Naive thymus-derived CD4-positive, alpha-beta T cell (primary cell): ENCODE results near the gene JMJD1C. TPM values are rescaled to one million over a fixed set of nuclear protein-coding genes. Genes with fewer than 3 reads are reported as not detected.

ENCODE experiments used
- ATAC-seq: fragments of 150-1000 bp; cut with Tn5 transposase; 2 replicates; pipeline ENCODE4 v1.10.0; 2021; ENCODE audit warnings: mild to moderate bottlenecking, moderate library complexity
- CTCF ChIA-PET: fragments of 350-600 bp; sonication (Branson Sonifier 250); formaldehyde crosslinking; loops from one replicate; lab custom pipeline; 2021; ENCODE audit warnings: antibody characterized with exemption; lab: Charles Lee
- POLR2A ChIA-PET: fragments of 350-600 bp; sonication (Branson Sonifier 250); formaldehyde crosslinking; loops from one replicate; lab custom pipeline; 2021; ENCODE audit warnings: antibody characterized with exemption, inconsistent platforms; lab: Charles Lee
- DNase-seq, 9 donors: peaks; one replicate each; pipeline versions ENCODE4 v3.0.0 to v3.0.0-alpha.2; 2020 to 2022; ENCODE audit warnings: mixed read lengths in 1 of 9
- H3K27ac ChIP-seq: one replicate; pipeline ENCODE4 v1.7.0; 2013; ENCODE audit warnings: mild to moderate bottlenecking, low read depth, low read length, moderate library complexity
- H3K27me3 ChIP-seq, 2 donors: one replicate each; pipeline ENCODE4 v1.7.0; 2013; ENCODE audit warnings: low read length in 2 of 2, mild to moderate bottlenecking in 2 of 2, moderate library complexity in 2 of 2; ENCODE audit not compliant: control insufficient read depth in 2 of 2, insufficient read depth in 2 of 2
- H3K36me3 ChIP-seq, 3 experiments: 1 replicate in 2 of 3; 2 replicates in 1 of 3; pipeline ENCODE4 v1.7.0; 2013; ENCODE audit warnings: low read length in 3 of 3, mild to moderate bottlenecking in 3 of 3, moderate library complexity in 1 of 3; ENCODE audit not compliant: insufficient read depth in 3 of 3, control insufficient read depth in 2 of 3
- H3K4me1 ChIP-seq, 2 donors: one replicate each; pipeline ENCODE4 v1.7.0; 2013; ENCODE audit warnings: low read length in 2 of 2, mild to moderate bottlenecking in 2 of 2, moderate library complexity in 1 of 2; ENCODE audit not compliant: control insufficient read depth in 2 of 2, insufficient read depth in 2 of 2
- H3K4me3 ChIP-seq: 2 replicates; pipeline ENCODE4 v1.7.0; 2013; ENCODE audit warnings: mild to moderate bottlenecking, low read length
- H3K9me3 ChIP-seq, 3 experiments: 1 replicate in 2 of 3; 2 replicates in 1 of 3; pipeline ENCODE4 v1.7.0; 2013; ENCODE audit warnings: low read length in 3 of 3; ENCODE audit not compliant: control insufficient read depth in 2 of 3
- H3K27ac Mint-ChIP-seq, 9 donors: one replicate each; pipeline ENCODE4 v1.8.0; 2020 to 2022; ENCODE audit warnings: mixed read lengths in 9 of 9, mild to moderate bottlenecking in 8 of 9, moderate library complexity in 5 of 9, inconsistent platforms in 2 of 9
- H3K27me3 Mint-ChIP-seq, 5 donors: one replicate each; pipeline ENCODE4 v1.8.0; 2021 to 2022; ENCODE audit warnings: mixed read lengths in 5 of 5, mild to moderate bottlenecking in 1 of 5
- H3K36me3 Mint-ChIP-seq, 5 donors: one replicate each; pipeline ENCODE4 v1.8.0; 2020 to 2022; ENCODE audit warnings: mixed read lengths in 5 of 5, mild to moderate bottlenecking in 3 of 5, inconsistent platforms in 1 of 5
- H3K4me1 Mint-ChIP-seq, 7 donors: one replicate each; pipeline ENCODE4 v1.8.0; 2020 to 2022; ENCODE audit warnings: mixed read lengths in 7 of 7, mild to moderate bottlenecking in 3 of 7, inconsistent platforms in 1 of 7
- H3K4me3 Mint-ChIP-seq, 10 donors: one replicate each; pipeline ENCODE4 v1.8.0; 2020 to 2022; ENCODE audit warnings: mild to moderate bottlenecking in 10 of 10, mixed read lengths in 10 of 10, moderate library complexity in 6 of 10, inconsistent platforms in 2 of 10
- H3K9me3 Mint-ChIP-seq, 11 donors: one replicate each; pipeline ENCODE4 v1.8.0; 2020 to 2022; ENCODE audit warnings: mixed read lengths in 11 of 11, mild to moderate bottlenecking in 4 of 11, inconsistent platforms in 1 of 11, moderate library complexity in 1 of 11
- intact Hi-C, 2 donors: fragments of 100-400 bp; cut with micrococcal nuclease; formaldehyde crosslinking; loops; one replicate each; pipeline ENCODE4 v1.15.1; 2023
- polyA plus RNA-seq, 2 donors: library from polyadenylated mRNA; unstranded; fragments of 300-500 nt; fragmentation: Illumina TruSeq; gene quantifications; one replicate each; pipeline ENCODE4 v1.2.3, GENCODE V29; 2021
- total RNA-seq, 6 experiments: library from RNA in 5 of 6; stranded (reverse) in 5 of 6; gene quantifications; 1 replicate in 5 of 6; 2 replicates in 1 of 6; pipeline ENCODE4 v1.2.3 and lab custom pipeline; 2021 to 2026

The JMJD1C gene
- total and polyA plus RNA-seq, 7 experiments from 2014 or later = 59.0 to 331 (median 120) TPM

GRCh38 chr10:63427013-63427412, 38.8 kb downstream of the JMJD1C start:
- Histone ChIP-seq H3K36me3 (no peaks in the 10 kb centered on the region), H3K9me3 (no peaks in the 10 kb centered on the region), H3K4me1 (peaks cover 0 to 11% of the 10 kb centered on the region in 2 donors), H3K27ac (no peak overlapping the region), H3K4me3 (no peak overlapping the region), H3K27me3 (no peaks in the 10 kb centered on the region)
- no peak for ATAC-seq
- Mint-ChIP-seq H3K4me1 (peaks cover 6 to 59% (median 43%) of the 10 kb centered on the region in 7 donors), H3K4me3 (no peak overlapping the region), H3K9me3 (no peaks in the 10 kb centered on the region), H3K27me3 (no peaks in the 10 kb centered on the region), H3K27ac (no peak overlapping the region), H3K36me3 (peaks cover 0 to 17% (median 11%) of the 10 kb centered on the region in 5 donors)
- intact Hi-C loops = no loop called here
- DNase-seq = no peak
- ChIA-PET CTCF (no interaction called here), POLR2A (interaction anchor here (0.6 kb wide), 1 partner anchor 38 kb away, joined by 3 read pairs; no protein-coding TSS in a partner anchor)

- no peaks in the 10 kb centered on the region for H3K36me3 ChIP-seq
- peaks cover 0 to 19% of the 10 kb centered on the region in 2 donors for H3K4me1 ChIP-seq
- Mint-ChIP-seq H3K9me3 (no peaks in the 10 kb centered on the region), H3K4me3 (no peak overlapping the region), H3K27me3 (no peaks in the 10 kb centered on the region), H3K27ac (peak overlapping the region in 1 of 9 donors; percentile 32), H3K4me1 (peaks cover 17 to 64% (median 49%) of the 10 kb centered on the region in 7 donors), H3K36me3 (peaks cover 0 to 8% (median 5%) of the 10 kb centered on the region in 5 donors)
- DNase-seq (no peak), ATAC-seq (no peak)
- H3K27ac ChIP-seq = no peak overlapping the region
- ChIA-PET CTCF (no interaction called here), POLR2A (no interaction called here)
- H3K9me3 ChIP-seq = no peaks in the 10 kb centered on the region
- H3K27me3 ChIP-seq = no peaks in the 10 kb centered on the region
- no peak overlapping the region for H3K4me3 ChIP-seq
- intact Hi-C loops = no loop called here
Measured at GRCh38 chr10:63425512-63425911, 40.3 kb downstream of the JMJD1C start.

GRCh38 chr10:63424576-63424975, 41.2 kb downstream of the JMJD1C start:
- intact Hi-C loops = loop anchor here in 1 of 2 donors (5.0 kb wide), 2 partner anchors 37 to 207 kb away; no protein-coding TSS in a partner anchor
- Histone ChIP-seq H3K36me3 (no peaks in the 10 kb centered on the region), H3K9me3 (no peaks in the 10 kb centered on the region), H3K27ac (no peak overlapping the region), H3K27me3 (no peaks in the 10 kb centered on the region), H3K4me3 (no peak overlapping the region), H3K4me1 (peaks cover 0 to 18% of the 10 kb centered on the region in 2 donors)
- Mint-ChIP-seq H3K4me1 (peaks cover 16 to 63% (median 45%) of the 10 kb centered on the region in 7 donors), H3K36me3 (peaks cover 0 to 3% (median 0%) of the 10 kb centered on the region in 5 donors), H3K9me3 (no peaks in the 10 kb centered on the region), H3K27ac (peak overlapping the region in 4 of 9 donors; percentile 8 to 70 (median 42)), H3K4me3 (no peak overlapping the region), H3K27me3 (no peaks in the 10 kb centered on the region)
- ChIA-PET POLR2A (interaction anchor here (0.7 kb wide), 1 partner anchor 20 kb away, joined by 3 read pairs; no protein-coding TSS in a partner anchor), CTCF (no interaction called here)
- ATAC-seq (no peak), DNase-seq (no peak)

GRCh38 chr10:63423494-63423893, 42.3 kb downstream of the JMJD1C start:
- Mint-ChIP-seq H3K27me3 (no peaks in the 10 kb centered on the region), H3K4me1 (peaks cover 16 to 53% (median 37%) of the 10 kb centered on the region in 7 donors), H3K4me3 (peak overlapping the region in 2 of 10 donors; percentile 2 to 11), H3K9me3 (no peaks in the 10 kb centered on the region), H3K27ac (peak overlapping the region in 7 of 9 donors; percentile 34 to 88 (median 68)), H3K36me3 (peaks cover 0 to 3% (median 0%) of the 10 kb centered on the region in 5 donors)
- peaks cover 0 to 11% of the 10 kb centered on the region in 2 donors for H3K4me1 ChIP-seq
- no peak overlapping the region for H3K27ac ChIP-seq
- H3K27me3 ChIP-seq = no peaks in the 10 kb centered on the region
- no peaks in the 10 kb centered on the region for H3K36me3 ChIP-seq
- DNase-seq = no peak
- no peak overlapping the region for H3K4me3 ChIP-seq
- POLR2A ChIA-PET = no interaction called here
- ATAC-seq = no peak
- no peaks in the 10 kb centered on the region for H3K9me3 ChIP-seq
- intact Hi-C loops = loop anchor here in 1 of 2 donors (5.0 kb wide), 2 partner anchors 36 to 206 kb away; no protein-coding TSS in a partner anchor
- CTCF ChIA-PET = no interaction called here

- Histone ChIP-seq H3K27ac (peak overlapping the region; percentile 36), H3K27me3 (no peaks in the 10 kb centered on the region), H3K9me3 (no peaks in the 10 kb centered on the region), H3K4me3 (no peak overlapping the region), H3K36me3 (no peaks in the 10 kb centered on the region), H3K4me1 (peaks cover 0 to 15% of the 10 kb centered on the region in 2 donors)
- Mint-ChIP-seq H3K36me3 (no peaks in the 10 kb centered on the region), H3K27me3 (no peaks in the 10 kb centered on the region), H3K4me3 (peak overlapping the region in 9 of 10 donors; percentile 49 to 73 (median 68)), H3K27ac (peak overlapping the region; percentile 37 to 97 (median 91)), H3K9me3 (no peaks in the 10 kb centered on the region), H3K4me1 (peaks cover 16 to 61% (median 49%) of the 10 kb centered on the region in 7 donors)
- intact Hi-C loops = loop anchor here in 1 of 2 donors (1.0 to 5.0 kb wide), 4 partner anchors 34 to 208 kb away; partner anchors contain the start of gene JMJD1C
- ChIA-PET POLR2A (interaction anchor here (0.9 to 1.0 kb wide), 2 partner anchors 39 to 156 kb away, joined by 3 to 4 read pairs; no protein-coding TSS in a partner anchor), CTCF (no interaction called here)
- DNase-seq (peak in 7 of 9 donors; percentile 35 to 71 (median 53)), ATAC-seq (peak; percentile 95)
Measured at GRCh38 chr10:63421591-63421990, 44.2 kb downstream of the JMJD1C start.

GRCh38 chr10:63416376-63416775, 49.4 kb downstream of the JMJD1C start:
- Mint-ChIP-seq H3K27me3 (no peaks in the 10 kb centered on the region), H3K4me3 (no peak overlapping the region), H3K36me3 (peaks cover 0 to 6% (median 2%) of the 10 kb centered on the region in 5 donors), H3K4me1 (peaks cover 18 to 67% (median 46%) of the 10 kb centered on the region in 7 donors), H3K27ac (no peak overlapping the region), H3K9me3 (no peaks in the 10 kb centered on the region)
- no peak overlapping the region for H3K27ac ChIP-seq
- ATAC-seq (no peak), DNase-seq (no peak)
- intact Hi-C loops = no loop called here
- POLR2A ChIA-PET = no interaction called here
- no peaks in the 10 kb centered on the region for H3K36me3 ChIP-seq
- peaks cover 0 to 14% of the 10 kb centered on the region in 2 donors for H3K4me1 ChIP-seq
- CTCF ChIA-PET = no interaction called here
- no peaks in the 10 kb centered on the region for H3K9me3 ChIP-seq
- no peak overlapping the region for H3K4me3 ChIP-seq
- H3K27me3 ChIP-seq = no peaks in the 10 kb centered on the region
